Measurements from ENCODE around the gene DLEC1. TPM values are rescaled to one million over a fixed set of nuclear protein-coding genes. Genes with fewer than 3 reads are reported as not detected.

DLEC1 gene
- total RNA-seq, 4 donors from 2014 or later, result 0.19 to 0.42 (median 0.37) TPM

DNA sequence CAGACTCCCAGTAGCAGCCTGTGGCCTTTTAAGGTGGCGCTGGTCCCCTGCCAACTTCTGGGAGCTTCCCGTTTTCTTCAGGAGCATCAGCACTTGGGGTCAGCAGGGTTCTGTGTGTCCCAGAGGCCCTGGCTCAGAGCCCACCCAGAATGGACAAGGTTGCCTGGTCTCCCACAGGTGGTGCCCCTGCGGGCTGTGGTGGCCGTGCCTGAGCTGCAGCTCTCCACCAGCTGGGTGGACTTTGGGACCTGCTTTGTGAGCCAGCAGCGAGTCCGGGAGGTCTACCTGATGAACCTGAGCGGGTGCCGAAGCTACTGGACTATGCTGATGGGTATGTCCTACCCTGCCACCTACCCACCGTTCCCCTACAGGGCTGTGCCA, 82.4 kb downstream of the DLEC1 start:
- intact Hi-C loops (cut with DNase I), result no loop called here
- 75% methylated on average over 2 of the region's 9 CpGs for WGBS

GRCh38 chr3:38121832-38122461, 82.9 kb downstream of the DLEC1 start:
- Histone ChIP-seq H3K4me3 (no peak overlapping the region), H3K4me1 (peaks cover 0 to 9% (median 0%) of the 10 kb centered on the region in 4 donors), H3K36me3 (peaks cover 35 to 82% (median 71%) of the 10 kb centered on the region in 4 donors), H3K9me3 (no peaks in the 10 kb centered on the region), H3K27me3 (no peaks in the 10 kb centered on the region), H3K27ac (replicated peaks in 1 of 4) (no peak overlapping the region)
- TF ChIP-seq EP300 (IDR thresholded peaks at IDR 0.05) (no peak), CTCF (IDR thresholded peaks at IDR 0.05) (no peak), POLR2A (IDR thresholded peaks at IDR 0.05; ENCODE audit: low read depth) (no peak), POLR2AphosphoS5 (IDR thresholded peaks at IDR 0.05) (no peak)
- intact Hi-C loops (cut with DNase I), result no loop called here
- WGBS, result 85% methylated on average over 7 of the region's 13 CpGs
- DNase-seq (ENCODE audit: extremely low spot score), result no peak

More for the DNA sequence above, 82.4 kb downstream of the DLEC1 start:
- no peak for DNase-seq (ENCODE audit: extremely low spot score)
- H3K9me3 ChIP-seq, result no peaks in the 10 kb centered on the region
- no peak for TF ChIP-seq CTCF (IDR thresholded peaks at IDR 0.05)
- no peak for TF ChIP-seq POLR2AphosphoS5 (IDR thresholded peaks at IDR 0.05)
- no peak for TF ChIP-seq EP300 (IDR thresholded peaks at IDR 0.05)
- no peak for TF ChIP-seq POLR2A (IDR thresholded peaks at IDR 0.05; ENCODE audit: low read depth)
- H3K27me3 ChIP-seq, result no peaks in the 10 kb centered on the region
- H3K36me3 ChIP-seq, result peaks cover 31 to 77% (median 66%) of the 10 kb centered on the region in 4 donors
- no peak overlapping the region for H3K4me3 ChIP-seq
- no peak overlapping the region for H3K27ac ChIP-seq (replicated peaks in 1 of 4)
- H3K4me1 ChIP-seq, result peaks cover 0 to 9% (median 0%) of the 10 kb centered on the region in 4 donors

DNA sequence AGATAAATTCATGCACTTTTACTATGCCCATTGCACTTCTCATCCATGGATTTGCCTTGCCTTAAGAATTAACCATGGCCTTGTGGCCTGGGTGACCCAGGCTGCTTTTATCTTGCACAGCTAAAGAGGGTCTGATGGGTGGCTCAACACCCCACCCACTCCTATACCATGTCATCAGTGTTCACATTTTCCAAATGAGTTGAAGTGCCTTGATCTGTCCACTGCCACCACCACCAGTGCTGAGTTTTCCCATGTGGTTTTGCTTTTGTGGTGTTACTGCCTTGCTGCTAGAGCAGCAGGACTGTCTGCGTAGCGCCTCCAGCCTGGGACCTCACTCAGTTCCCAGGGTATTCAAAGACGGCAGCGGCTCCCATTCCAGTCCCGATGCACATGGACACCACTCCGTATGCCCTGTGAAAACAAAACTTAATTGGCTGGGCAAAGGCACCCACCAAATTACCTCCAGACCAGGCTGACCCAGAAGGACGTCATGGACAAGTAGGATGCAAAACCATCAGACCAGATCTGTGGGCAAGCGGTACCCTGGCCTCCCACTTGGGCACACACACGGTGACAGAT, 83.8 kb downstream of the DLEC1 start:
- Histone ChIP-seq H3K4me1 (peaks cover 0 to 11% (median 0%) of the 10 kb centered on the region in 4 donors), H3K27ac (replicated peaks in 1 of 4) (no peak overlapping the region), H3K4me3 (no peak overlapping the region), H3K27me3 (no peaks in the 10 kb centered on the region), H3K9me3 (no peaks in the 10 kb centered on the region), H3K36me3 (peaks cover 43 to 87% (median 80%) of the 10 kb centered on the region in 4 donors)
- no peak for DNase-seq (ENCODE audit: extremely low spot score)
- WGBS, result 83% methylated on average over 9 of the region's 9 CpGs
- intact Hi-C loops (cut with DNase I), result no loop called here
- TF ChIP-seq CTCF (IDR thresholded peaks at IDR 0.05) (no peak), EP300 (IDR thresholded peaks at IDR 0.05) (no peak), POLR2AphosphoS5 (IDR thresholded peaks at IDR 0.05) (no peak), POLR2A (IDR thresholded peaks at IDR 0.05; ENCODE audit: low read depth) (no peak)

GRCh38 chr3:38124324-38125122, 85.5 kb downstream of the DLEC1 start:
- TF ChIP-seq CTCF (IDR thresholded peaks at IDR 0.05) (no peak), POLR2AphosphoS5 (IDR thresholded peaks at IDR 0.05) (no peak), EP300 (IDR thresholded peaks at IDR 0.05) (no peak), POLR2A (IDR thresholded peaks at IDR 0.05; ENCODE audit: low read depth) (no peak)
- Histone ChIP-seq H3K27ac (replicated peaks in 1 of 4) (no peak overlapping the region), H3K36me3 (peaks cover 56 to 100% (median 97%) of the 10 kb centered on the region in 4 donors), H3K4me3 (no peak overlapping the region), H3K4me1 (peaks cover 0 to 14% (median 6%) of the 10 kb centered on the region in 4 donors), H3K9me3 (no peaks in the 10 kb centered on the region), H3K27me3 (no peaks in the 10 kb centered on the region)
- no peak for DNase-seq (ENCODE audit: extremely low spot score)
- WGBS, result 87% methylated on average over 7 of the region's 7 CpGs
- intact Hi-C loops (cut with DNase I), result no loop called here

Measured in esophagus muscularis mucosa (tissue), 4 donors.